MV-4-11 (cell line): ENCODE measurements around the gene SAPCD1.
"Not testable (repeated sequence)": the region's sequence is repeated elsewhere in the genome, so short reads cannot be mapped to it uniquely, and the experiment has no call there.

Experiments
- DNase-seq: peaks from one replicate; lab custom pipeline; 2025; lab: John Stamatoyannopoulos, UW

SAPCD1 gene

DNA sequence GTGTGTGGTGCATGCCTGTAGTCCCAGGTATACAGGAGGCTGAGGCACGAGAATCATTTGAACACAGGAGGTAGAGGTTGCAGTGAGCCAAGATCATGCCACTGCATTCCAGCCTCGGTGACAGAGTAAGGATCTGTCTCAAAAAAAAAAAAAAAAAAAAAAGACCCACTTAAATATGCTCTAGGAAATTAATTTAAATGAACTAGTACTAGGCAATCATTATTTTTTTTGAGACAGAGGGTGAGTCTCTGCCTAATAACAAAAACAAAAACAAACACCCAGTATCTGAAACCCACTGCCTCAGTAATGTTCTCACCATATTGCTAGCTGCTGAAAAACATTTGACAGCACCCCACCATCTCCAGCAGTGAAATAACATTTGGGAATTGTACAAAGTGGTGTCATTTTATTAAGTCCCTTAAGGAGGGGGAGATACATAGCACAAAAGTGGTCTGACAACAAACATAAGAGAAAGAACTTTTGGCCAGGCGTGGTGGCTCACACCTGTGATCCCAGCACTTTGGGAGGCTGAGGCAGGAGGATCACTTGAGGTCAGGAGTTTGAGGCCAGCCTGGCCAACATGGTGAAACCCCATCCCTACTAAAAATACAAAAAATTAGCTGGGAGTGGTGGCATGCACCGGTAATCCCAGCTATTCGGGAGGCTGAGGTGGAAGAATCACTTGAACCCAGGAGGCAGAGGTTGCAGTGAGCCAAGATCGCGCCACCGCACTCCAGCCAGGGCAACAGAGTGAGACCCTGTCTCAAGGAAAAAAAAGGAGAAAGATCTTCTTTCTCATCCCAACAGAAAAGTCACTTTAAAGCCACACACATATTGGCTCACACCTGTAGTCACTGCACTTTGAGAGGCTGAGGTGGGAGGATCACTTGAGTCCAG is 38.8 kb downstream of the SAPCD1 start:
- not testable (repeated sequence) for DNase-seq

DNA sequence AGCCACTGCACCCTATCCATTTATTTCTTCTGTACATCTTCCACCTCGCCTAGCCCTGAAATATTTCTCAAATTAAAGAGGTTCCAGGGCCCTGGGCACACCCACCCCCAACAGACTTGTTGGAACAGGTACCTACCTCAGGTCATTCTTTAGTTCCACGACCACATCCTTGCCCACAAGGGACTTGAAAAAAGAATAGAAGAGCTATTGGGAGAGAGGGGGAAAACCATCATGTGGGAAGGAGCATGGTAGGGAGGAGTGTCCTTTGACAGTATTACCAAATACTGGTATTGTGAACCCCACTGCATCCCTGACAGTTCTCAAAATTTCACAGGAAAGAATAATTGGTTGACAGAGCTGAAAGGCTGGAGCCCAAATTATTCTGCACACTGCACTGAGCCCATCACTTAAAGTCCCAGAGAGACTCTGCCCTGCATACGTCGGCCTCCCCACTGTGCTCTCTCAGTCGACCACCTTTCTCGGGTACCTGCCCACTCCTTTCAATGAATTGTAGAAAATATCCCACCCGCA is 43.5 kb downstream of the SAPCD1 start:
- DNase-seq, result no peak

DNA sequence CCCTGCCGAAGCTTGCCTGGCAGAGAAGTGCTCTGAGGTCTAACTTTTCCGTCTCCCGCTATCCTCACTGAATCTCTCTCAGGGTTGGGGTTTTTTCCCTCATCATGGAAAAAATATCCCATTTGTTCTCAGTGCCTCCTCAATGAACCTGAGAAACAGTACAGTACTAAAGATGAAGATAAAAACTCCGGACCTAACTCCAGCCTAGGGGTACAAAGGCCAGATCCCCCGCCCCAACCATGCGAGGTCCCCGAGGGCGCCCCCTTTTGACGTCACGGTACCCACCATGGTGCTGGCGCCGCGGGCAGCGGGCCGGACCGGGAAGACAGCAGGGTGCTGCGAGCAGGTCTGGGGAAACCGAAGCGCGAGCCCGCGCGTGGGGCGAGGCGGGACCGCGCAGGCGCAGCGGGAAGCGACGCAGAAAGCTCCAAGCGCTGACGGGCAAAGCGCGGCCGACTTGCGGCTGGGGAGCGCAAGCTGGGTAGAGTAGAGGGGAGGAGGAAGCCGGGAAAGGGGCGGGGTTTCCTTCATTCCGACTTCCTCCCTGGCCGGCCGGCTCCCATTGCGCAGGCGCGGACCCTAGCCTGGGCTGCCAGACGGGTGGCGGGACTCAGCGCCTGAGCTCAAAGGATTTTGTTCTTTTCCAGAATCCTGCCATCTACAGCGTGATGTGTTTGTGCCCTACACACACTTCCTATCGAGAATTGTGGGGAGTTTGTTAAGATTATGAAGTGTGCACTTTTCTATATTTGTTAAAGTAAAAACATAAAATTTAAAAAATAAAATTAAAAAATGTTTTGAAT is 44.2 kb downstream of the SAPCD1 start, which contains the start of gene LSM2:
TSS of gene LSM2 (minus strand) at position 497 of the 803 bp plus-strand sequence. CDS start at position 288, 209 bp downstream.
- peak; percentile 95 for DNase-seq

DNA sequence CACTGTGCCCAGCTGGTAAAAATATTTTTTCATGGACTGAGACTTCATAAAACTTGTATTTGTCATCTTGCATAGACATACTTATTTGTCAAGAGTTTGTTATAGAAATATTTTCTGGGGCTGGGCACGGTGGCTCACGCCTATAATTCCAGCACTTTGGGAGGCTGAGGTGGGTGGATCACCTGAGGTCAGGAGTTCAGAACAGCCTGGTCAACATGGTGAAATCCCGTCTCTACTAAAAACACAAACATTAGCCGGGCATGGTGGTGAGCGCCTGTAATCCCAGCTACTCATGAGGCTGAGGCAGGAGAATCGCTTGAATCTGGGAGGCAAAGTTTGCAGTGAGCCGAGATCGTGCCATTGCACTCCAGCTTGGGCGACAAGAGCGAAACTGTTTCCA is 46.1 kb downstream of the SAPCD1 start:
- DNase-seq, result not testable (repeated sequence)

DNA sequence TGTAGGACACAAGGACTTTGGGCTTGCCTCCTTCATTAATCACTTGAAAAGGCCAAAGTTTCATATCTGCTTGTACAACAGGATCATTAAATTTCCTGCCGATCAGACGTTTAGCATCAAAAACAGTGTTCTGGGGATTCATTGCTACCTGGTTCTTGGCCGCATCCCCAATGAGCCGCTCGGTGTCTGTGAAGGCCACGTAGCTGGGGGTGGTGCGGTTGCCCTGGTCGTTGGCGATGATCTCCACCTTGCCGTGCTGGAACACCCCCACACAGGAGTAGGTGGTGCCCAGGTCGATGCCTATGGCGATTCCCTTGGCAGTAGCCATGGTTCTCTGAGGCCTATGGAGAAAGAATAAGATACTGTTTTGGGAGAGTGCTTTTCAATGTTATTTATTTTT is 49.2 kb downstream of the SAPCD1 start:
- no peak for DNase-seq

- no peak for DNase-seq
Measured at GRCh38 chr6:31813465-31813849, 51.0 kb downstream of the SAPCD1 start.
